Measurements from ENCODE around the gene KANK3. TPM values are rescaled to one million over a fixed set of nuclear protein-coding genes. Genes with fewer than 3 reads are reported as not detected.
"Not testable (repeated sequence)": the region's sequence is repeated elsewhere in the genome, so short reads cannot be mapped to it uniquely, and the experiment has no call there.

The KANK3 gene
- total RNA-seq, 1 experiment from 2014 or later = 1.2 TPM

- BruUV-seq (replicated peaks); in situ Hi-C loops (cut with HindIII; ENCODE audit: low pct_unique_long_range_greater_than_20kb, low sequenced_read_pairs); H3K27me3 ChIP-seq (ENCODE audit: control insufficient read depth, insufficient read depth, low read length); H3K36me3 ChIP-seq (ENCODE audit: control insufficient read depth, insufficient read depth, low read length); DNase-seq (ENCODE audit: low read depth, low spot score); POLR2A ChIA-PET; H3K4me1 ChIP-seq (ENCODE audit: control insufficient read depth, insufficient read depth, low read length); ATAC-seq; H3K9me3 ChIP-seq (ENCODE audit: control insufficient read depth, insufficient read depth, low read depth, low read length); H3K4me3 ChIP-seq (ENCODE audit: low read depth in 2 of 2, low read length in 2 of 2); H3K27ac ChIP-seq (ENCODE audit: low read length): not testable (repeated sequence)
- intact Hi-C loops (cut with micrococcal nuclease; ENCODE audit: unreplicated experiment) = loop anchor here (10.0 kb wide), 1 partner anchor 105 kb away; no protein-coding TSS in a partner anchor
- CTCF ChIA-PET = interaction anchor here (0.6 kb wide), 1 partner anchor 231 kb away, joined by 5 read pairs; no protein-coding TSS in a partner anchor
These were observed 6.7 kb upstream of the KANK3 start for GRCh38 chr19:8349629-8350372.

GRCh38 chr19:8343483-8343844 is 402 bp upstream of the KANK3 start:
- POLR2A ChIA-PET = no interaction called here
- no peaks in the 10 kb centered on the region for H3K36me3 ChIP-seq (ENCODE audit: control insufficient read depth, insufficient read depth, low read length)
- no peak overlapping the region for H3K27ac ChIP-seq (ENCODE audit: low read length)
- ATAC-seq (no peak; the same call in 1 of the 2 replicates), DNase-seq (ENCODE audit: low read depth, low spot score) (no peak)
- in situ Hi-C loops (cut with HindIII; ENCODE audit: low pct_unique_long_range_greater_than_20kb, low sequenced_read_pairs) (no loop called here), intact Hi-C loops (cut with micrococcal nuclease; ENCODE audit: unreplicated experiment) (no loop called here)
- no TSS peak for BruUV-seq (replicated peaks)
- TF ChIP-seq POLR2AphosphoS5 (IDR thresholded peaks at IDR 0.05; ENCODE audit: low read depth, low read length) (no peak), SIN3A (IDR thresholded peaks at IDR 0.05; ENCODE audit: borderline replicate concordance, insufficient read depth, low read depth, low read length) (no peak), REST (IDR thresholded peaks at IDR 0.05; ENCODE audit: insufficient read depth in 1 of 2, low read depth in 2 of 2, low read length in 1 of 2) (no peak), CTCF (IDR thresholded peaks at IDR 0.05) (no peak), TCF7L2 (IDR thresholded peaks at IDR 0.05; ENCODE audit: low read depth, low read length) (no peak)
- H3K4me3 ChIP-seq (ENCODE audit: low read depth in 2 of 2, low read length in 2 of 2) = peak overlapping the region; percentile 53 to 58
- H3K9me3 ChIP-seq (ENCODE audit: control insufficient read depth, insufficient read depth, low read depth, low read length) = no peaks in the 10 kb centered on the region
- H3K4me1 ChIP-seq (ENCODE audit: control insufficient read depth, insufficient read depth, low read length) = no peaks in the 10 kb centered on the region
- CTCF ChIA-PET = interaction anchor here (0.6 to 1.0 kb wide), 4 partner anchors 9 to 1510 kb away, joined by 3 to 5 read pairs (median 5); no protein-coding TSS in a partner anchor
- no peaks in the 10 kb centered on the region for H3K27me3 ChIP-seq (ENCODE audit: control insufficient read depth, insufficient read depth, low read length)

- H3K27me3 ChIP-seq (ENCODE audit: control insufficient read depth, insufficient read depth, low read length) = no peaks in the 10 kb centered on the region
- H3K9me3 ChIP-seq (ENCODE audit: control insufficient read depth, insufficient read depth, low read depth, low read length) = no peaks in the 10 kb centered on the region
- CTCF ChIA-PET = interaction anchor here (0.6 kb wide), 1 partner anchor 71 kb away, joined by 4 read pairs; the partner anchor contains the start of gene MARCHF2
- no TSS peak for BruUV-seq (replicated peaks)
- no peak for TF ChIP-seq SIN3A (IDR thresholded peaks at IDR 0.05; ENCODE audit: borderline replicate concordance, insufficient read depth, low read depth, low read length)
- no peak for TF ChIP-seq REST (IDR thresholded peaks at IDR 0.05; ENCODE audit: insufficient read depth in 1 of 2, low read depth in 2 of 2, low read length in 1 of 2)
- no peak for TF ChIP-seq TCF7L2 (IDR thresholded peaks at IDR 0.05; ENCODE audit: low read depth, low read length)
- no peak for TF ChIP-seq CTCF (IDR thresholded peaks at IDR 0.05)
- TF ChIP-seq POLR2AphosphoS5 (IDR thresholded peaks at IDR 0.05; ENCODE audit: low read depth, low read length) = no peak
- ATAC-seq (no peak), DNase-seq (ENCODE audit: low read depth, low spot score) (no peak)
- intact Hi-C loops (cut with micrococcal nuclease; ENCODE audit: unreplicated experiment) (no loop called here), in situ Hi-C loops (cut with HindIII; ENCODE audit: low pct_unique_long_range_greater_than_20kb, low sequenced_read_pairs) (no loop called here)
- no peaks in the 10 kb centered on the region for H3K4me1 ChIP-seq (ENCODE audit: control insufficient read depth, insufficient read depth, low read length)
- H3K4me3 ChIP-seq (ENCODE audit: low read depth in 2 of 2, low read length in 2 of 2) = no peak overlapping the region
- POLR2A ChIA-PET = no interaction called here
- no peak overlapping the region for H3K27ac ChIP-seq (ENCODE audit: low read length)
- H3K36me3 ChIP-seq (ENCODE audit: control insufficient read depth, insufficient read depth, low read length) = no peaks in the 10 kb centered on the region
These were observed 762 bp downstream of the KANK3 start for GRCh38 chr19:8342316-8342683.
